Astrocyte of the spinal cord (primary cell): Measurements from ENCODE around the gene OLIG3.

ENCODE experiments used
- DNase-seq: peaks from one replicate; pipeline ENCODE4 v3.0.0; 2011; ENCODE audit warnings: low read depth, low spot score
- H3K4me3 ChIP-seq: 2 replicates; pipeline ENCODE4 v1.5.1; 2011; ENCODE audit warnings: low read depth, mild to moderate bottlenecking, low read length, moderate library complexity
- in situ Hi-C: cut with HindIII; loops from 2 replicates; pipeline ENCODE4 v1.10.0; 2017; ENCODE audit warnings: low sequenced_read_pairs
- TF ChIP-seq, protein P1 (sequence below): IDR thresholded peaks from 2 replicates; pipeline ENCODE4 v1.5.1; 2012; ENCODE audit warnings: low read depth, mild to moderate bottlenecking, low read length, inconsistent platforms

The OLIG3 gene

DNA sequence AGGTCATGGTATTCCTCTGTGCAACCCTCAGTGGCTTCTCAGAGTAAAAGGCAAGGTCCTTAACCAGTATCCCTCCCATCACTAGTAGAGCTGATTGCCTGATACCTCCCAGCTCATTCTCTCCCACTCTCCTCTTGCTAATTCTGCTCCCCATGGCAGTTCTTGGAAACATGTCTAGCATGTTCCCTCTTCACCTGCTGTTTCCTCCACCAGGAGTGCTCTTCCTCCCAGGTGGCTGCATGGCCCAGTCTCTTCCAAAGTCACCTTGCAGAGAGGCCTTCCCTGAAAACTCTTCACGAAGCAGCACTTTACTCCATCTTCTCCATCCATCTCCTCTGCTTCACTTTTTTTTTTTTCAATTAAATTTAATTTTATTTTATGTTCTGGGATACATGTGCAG, 36.2 kb upstream of the OLIG3 start:
- DNase-seq = no peak
- no peak overlapping the region for H3K4me3 ChIP-seq
- in situ Hi-C loops = no loop called here
- TF ChIP-seq, protein P1, sequence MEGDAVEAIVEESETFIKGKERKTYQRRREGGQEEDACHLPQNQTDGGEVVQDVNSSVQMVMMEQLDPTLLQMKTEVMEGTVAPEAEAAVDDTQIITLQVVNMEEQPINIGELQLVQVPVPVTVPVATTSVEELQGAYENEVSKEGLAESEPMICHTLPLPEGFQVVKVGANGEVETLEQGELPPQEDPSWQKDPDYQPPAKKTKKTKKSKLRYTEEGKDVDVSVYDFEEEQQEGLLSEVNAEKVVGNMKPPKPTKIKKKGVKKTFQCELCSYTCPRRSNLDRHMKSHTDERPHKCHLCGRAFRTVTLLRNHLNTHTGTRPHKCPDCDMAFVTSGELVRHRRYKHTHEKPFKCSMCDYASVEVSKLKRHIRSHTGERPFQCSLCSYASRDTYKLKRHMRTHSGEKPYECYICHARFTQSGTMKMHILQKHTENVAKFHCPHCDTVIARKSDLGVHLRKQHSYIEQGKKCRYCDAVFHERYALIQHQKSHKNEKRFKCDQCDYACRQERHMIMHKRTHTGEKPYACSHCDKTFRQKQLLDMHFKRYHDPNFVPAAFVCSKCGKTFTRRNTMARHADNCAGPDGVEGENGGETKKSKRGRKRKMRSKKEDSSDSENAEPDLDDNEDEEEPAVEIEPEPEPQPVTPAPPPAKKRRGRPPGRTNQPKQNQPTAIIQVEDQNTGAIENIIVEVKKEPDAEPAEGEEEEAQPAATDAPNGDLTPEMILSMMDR = no peak

DNA sequence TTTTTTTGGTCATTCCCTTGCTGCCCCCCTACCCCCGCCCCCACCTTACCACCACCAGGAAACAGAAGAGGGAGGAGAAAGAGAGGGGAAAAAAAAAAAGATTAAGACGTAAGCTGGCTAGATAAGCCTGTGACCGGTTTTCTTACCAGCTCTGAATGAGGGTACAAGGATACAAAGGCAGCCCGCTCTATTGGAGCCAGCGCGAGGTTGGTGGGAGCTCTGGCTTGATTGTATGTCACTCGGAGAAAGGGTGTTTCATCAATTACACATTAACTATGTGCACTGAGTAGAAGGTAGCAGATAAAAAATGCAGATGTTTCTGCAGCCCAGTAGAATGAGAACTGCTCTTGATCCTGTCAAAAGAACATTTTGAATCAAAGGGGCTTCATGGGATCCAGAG, 28.6 kb upstream of the OLIG3 start:
- no peak overlapping the region for H3K4me3 ChIP-seq
- in situ Hi-C loops = no loop called here
- TF ChIP-seq, protein P1 = no peak
- no peak for DNase-seq

DNA sequence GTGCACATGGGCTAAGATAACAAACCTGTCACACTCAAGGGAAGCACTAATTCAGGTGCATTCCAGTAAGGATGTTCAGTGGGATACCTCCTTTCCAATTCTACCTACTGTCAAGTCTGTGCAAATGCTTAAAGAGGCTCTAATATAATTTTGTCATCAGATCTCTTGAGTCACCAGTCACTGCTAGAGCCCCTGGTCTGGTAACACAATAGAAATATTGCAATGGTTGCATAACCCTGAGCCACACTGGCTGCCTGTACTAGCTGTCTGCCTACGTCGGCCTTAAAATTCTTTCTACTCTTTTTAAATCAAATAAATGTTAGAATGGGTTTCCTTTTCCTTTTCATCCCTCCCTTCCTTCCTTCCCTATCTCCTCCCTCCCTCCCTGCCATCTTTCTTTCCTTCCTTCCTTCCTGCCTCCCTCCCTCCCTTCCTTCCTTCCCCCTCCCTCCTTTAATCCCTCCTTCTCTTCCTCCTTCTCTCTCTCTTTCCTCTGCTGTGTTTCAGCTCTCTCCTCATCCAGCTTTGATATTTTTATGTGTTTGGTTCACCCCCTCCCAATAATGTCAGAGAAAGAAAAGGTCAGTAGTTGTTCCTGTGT, 28.1 kb upstream of the OLIG3 start:
- TF ChIP-seq, protein P1 = no peak
- in situ Hi-C loops = no loop called here
- H3K4me3 ChIP-seq = no peak overlapping the region
- no peak for DNase-seq

DNA sequence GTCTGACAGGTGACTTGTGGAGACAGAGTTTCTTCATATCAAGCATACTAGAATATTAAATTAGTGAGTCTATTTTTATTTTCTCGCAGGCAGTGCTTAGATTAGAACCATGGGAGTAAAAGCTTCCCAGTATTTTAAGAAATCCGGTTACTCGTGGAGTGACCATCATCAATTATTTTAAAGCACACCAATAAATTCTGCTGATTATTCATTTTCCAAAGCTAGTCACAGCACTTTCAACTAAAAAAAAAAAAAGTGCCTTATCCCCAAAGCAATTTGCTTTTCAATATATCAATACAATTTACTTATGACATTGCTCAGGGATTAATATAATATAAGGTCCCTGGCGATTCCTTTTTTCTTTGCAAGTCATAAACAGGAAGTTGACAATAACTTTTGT, 26.3 kb upstream of the OLIG3 start:
- TF ChIP-seq, protein P1 = no peak
- no peak for DNase-seq
- no peak overlapping the region for H3K4me3 ChIP-seq
- in situ Hi-C loops = no loop called here

DNA sequence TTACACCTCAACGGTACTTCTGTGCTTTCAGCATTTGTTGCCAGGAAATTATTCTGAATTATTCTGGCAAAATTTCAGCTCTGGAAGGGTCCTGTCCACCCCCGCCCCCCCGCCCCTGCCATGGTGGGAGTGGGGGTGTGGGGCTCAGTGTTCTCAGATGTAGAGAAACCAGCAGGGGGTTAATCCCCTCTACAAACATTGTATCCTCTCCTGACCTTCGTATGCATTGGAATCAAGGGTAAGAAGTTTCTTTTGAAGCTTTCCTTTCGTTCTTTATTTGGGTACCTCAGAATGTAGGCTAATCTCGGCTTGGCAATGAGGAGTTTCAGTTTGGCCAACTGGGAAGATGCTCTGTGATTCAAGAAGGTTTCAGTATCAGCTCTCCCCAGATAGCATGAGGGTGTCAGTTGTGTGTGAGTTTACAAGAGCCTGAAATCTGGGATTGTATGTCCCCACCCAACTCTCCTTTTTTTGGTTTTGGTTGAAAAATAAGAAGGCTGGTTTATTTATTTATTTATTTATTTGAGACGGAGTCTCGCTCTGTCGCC, 25.5 kb upstream of the OLIG3 start:
- TF ChIP-seq, protein P1 = no peak
- DNase-seq = no peak
- in situ Hi-C loops = no loop called here
- H3K4me3 ChIP-seq = no peak overlapping the region

DNA sequence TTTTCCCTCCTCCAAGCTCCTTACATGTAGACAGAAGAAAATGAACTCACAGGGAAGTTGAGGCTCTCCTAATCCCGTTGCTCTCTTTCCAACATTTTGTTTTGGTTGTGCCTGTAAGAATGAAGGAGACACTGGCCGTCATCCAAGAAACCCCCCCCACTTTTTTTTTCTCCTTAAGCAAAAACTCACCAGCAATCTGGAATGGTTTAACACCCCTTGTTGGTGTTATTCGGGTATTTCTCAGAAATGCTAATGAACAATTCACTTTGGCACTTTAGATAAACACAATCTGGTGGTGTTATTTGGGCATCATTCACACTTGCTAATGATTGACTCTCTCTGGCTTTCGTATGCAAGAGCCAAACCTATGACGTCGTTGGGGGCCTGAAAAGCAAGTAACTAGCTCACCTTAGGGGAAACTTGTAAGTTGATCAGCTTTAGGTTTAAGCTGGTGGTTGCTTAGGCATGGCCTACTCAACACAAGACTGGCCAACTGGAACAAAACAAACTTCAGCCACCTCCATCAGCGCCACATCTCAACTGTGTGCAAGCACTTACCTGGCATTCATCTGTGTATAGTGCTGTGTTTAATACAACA, 24.3 kb upstream of the OLIG3 start:
- no peak for DNase-seq
- TF ChIP-seq, protein P1 = no peak
- in situ Hi-C loops = no loop called here
- H3K4me3 ChIP-seq = no peak overlapping the region
